SK-N-SH (cell line): ENCODE measurements around the gene CD209. TPM values are rescaled to one million over a fixed set of nuclear protein-coding genes. Genes with fewer than 3 reads are reported as not detected.

Experiments used
- CTCF ChIA-PET: fragments of 300-600, 350-600 bp; formaldehyde crosslinking; extraction: SDS; loops from one replicate; lab custom pipeline; 2021; lab: Yijun Ruan, JAX
- POLR2A ChIA-PET: fragments of 350-600 bp; sonication (Branson Sonifier 250); formaldehyde crosslinking; extraction: SDS; loops from one replicate; lab custom pipeline; 2020; ENCODE audit warnings: antibody characterized with exemption, inconsistent platforms; lab: Yijun Ruan, JAX
- DNase-seq: peaks from one replicate; pipeline ENCODE4 v3.0.0; 2012
- H2AFZ ChIP-seq: fragments of 200-600 bp; sonication (generic); 2 replicates; pipeline ENCODE4 v1.8.1; 2016; ENCODE audit warnings: antibody characterized with exemption, mild to moderate bottlenecking, low read depth
- H3F3A ChIP-seq: fragments of 200-600 bp; sonication (generic); replicated peaks from 2 replicates; pipeline ENCODE3; 2016; ENCODE audit warnings: antibody characterized with exemption, mild to moderate bottlenecking; ENCODE audit not compliant: insufficient read depth
- H3K27ac ChIP-seq, 2 experiments: fragments of 200-500 bp in 1 of 2; fragments of 200-600 bp in 1 of 2; sonication (Bioruptor generic) in 1 of 2; sonication (generic), shearing (Covaris generic) in 1 of 2; 2 replicates each; pipeline versions ENCODE4 v1.5.1 to v1.6.1; 2014 to 2016; ENCODE audit warnings: low read depth in 2 of 2, inconsistent platforms in 1 of 2, low read length in 1 of 2, mild to moderate bottlenecking in 1 of 2, mixed read lengths in 1 of 2
- H3K27me3 ChIP-seq: fragments of 200-600 bp; sonication (generic), shearing (Covaris generic); 2 replicates; pipeline ENCODE4 v1.6.1; 2016; ENCODE audit warnings: mixed run types; ENCODE audit not compliant: insufficient read depth
- H3K36me3 ChIP-seq, 2 experiments: fragments of 200-500 bp in 1 of 2; fragments of 200-600 bp in 1 of 2; sonication (Bioruptor generic) in 1 of 2; sonication (generic) in 1 of 2; replicated peaks in 1 of 2; 2 replicates each; pipeline versions ENCODE3 to v1.5.1; 2014 to 2016; ENCODE audit warnings: low read length in 1 of 2, mild to moderate bottlenecking in 1 of 2; ENCODE audit not compliant: insufficient read depth in 2 of 2, control insufficient read depth in 1 of 2
- H3K4me1 ChIP-seq, 2 experiments: fragments of 200-500 bp in 1 of 2; fragments of 200-600 bp in 1 of 2; sonication (Bioruptor generic) in 1 of 2; sonication (generic), shearing (Covaris generic) in 1 of 2; 2 replicates each; pipeline versions ENCODE4 v1.5.1 to v1.6.1; 2014 to 2016; ENCODE audit warnings: low read depth in 1 of 2, low read length in 1 of 2, mixed run types in 1 of 2; ENCODE audit not compliant: insufficient read depth in 2 of 2, control insufficient read depth in 1 of 2
- H3K4me2 ChIP-seq: fragments of 200-600 bp; sonication (generic), shearing (Covaris generic); 2 replicates; pipeline ENCODE4 v1.6.1; 2017; ENCODE audit warnings: mixed run types
- H3K4me3 ChIP-seq, 2 experiments: fragments of 200-500 bp in 1 of 2; fragments of 200-600 bp in 1 of 2; sonication (Bioruptor generic) in 1 of 2; sonication (generic), shearing (Covaris generic) in 1 of 2; 2 replicates each; pipeline versions ENCODE4 v1.5.1 to v1.8.1; 2014 to 2016; ENCODE audit warnings: low read depth in 2 of 2, inconsistent platforms in 1 of 2, low read length in 1 of 2, mild to moderate bottlenecking in 1 of 2, mixed read lengths in 1 of 2, moderate library complexity in 1 of 2
- H3K79me2 ChIP-seq: fragments of 200-600 bp; sonication (generic); 2 replicates; pipeline ENCODE4 v1.8.1; 2017; ENCODE audit warnings: mild to moderate bottlenecking; ENCODE audit not compliant: insufficient read depth
- H3K9ac ChIP-seq: fragments of 200-600 bp; sonication (generic); 2 replicates; pipeline ENCODE4 v1.6.1; 2017; ENCODE audit warnings: mixed run types
- H3K9me2 ChIP-seq: fragments of 200-600 bp; sonication (generic); 2 replicates; pipeline ENCODE4 v1.6.1; 2017; ENCODE audit warnings: mixed run types
- H3K9me3 ChIP-seq: fragments of 200-600 bp; sonication (generic); 2 replicates; pipeline ENCODE4 v1.6.1; 2017; ENCODE audit warnings: mixed run types, mild to moderate bottlenecking, moderate library complexity
- H4K20me1 ChIP-seq: fragments of 200-600 bp; sonication (generic); 2 replicates; pipeline ENCODE4 v1.6.1; 2017; ENCODE audit warnings: mild to moderate bottlenecking, mixed run types; ENCODE audit not compliant: insufficient read depth
- CHD2 ChIP-seq: fragments of 150-350 bp; IDR thresholded peaks from 2 replicates; pipeline ENCODE4 v1.6.1; 2018; ENCODE audit warnings: low read length; ENCODE audit not compliant: partially characterized antibody
- FOSL2 ChIP-seq: IDR thresholded peaks from 2 replicates; pipeline ENCODE4 v1.4.0; 2012; ENCODE audit warnings: low read depth, mild to moderate bottlenecking, moderate library complexity, borderline replicate concordance
- NRF1 ChIP-seq: IDR thresholded peaks from 2 replicates; pipeline ENCODE4 v1.6.1; 2012; ENCODE audit warnings: low read depth, mild to moderate bottlenecking, low read length
- RFX5 ChIP-seq: IDR thresholded peaks from 2 replicates; pipeline ENCODE4 v1.6.1; 2012; ENCODE audit warnings: mild to moderate bottlenecking, improper control_type of control experiment, low read length
- TAF1 ChIP-seq: IDR thresholded peaks from 2 replicates; pipeline ENCODE4 v1.6.1; 2012; ENCODE audit warnings: low read depth, mild to moderate bottlenecking, low read length, moderate library complexity, borderline replicate concordance
- TEAD4 ChIP-seq: IDR thresholded peaks from 2 replicates; pipeline ENCODE4 v1.4.0; 2012; ENCODE audit warnings: mild to moderate bottlenecking, borderline replicate concordance; ENCODE audit not compliant: insufficient read depth
- whole genome bisulfite sequencing: methylation state at CpG from one replicate; pipeline ENCODE4 v1.1.6; 2017; ENCODE audit warnings: low lambda C conversion rate; 5-methylcytosine and 5-hydroxymethylcytosine counted together
- polyA plus RNA-seq, 3 experiments: library from polyadenylated mRNA; depleted of rRNA; stranded (reverse); fragments of >200 nt; gene quantifications; 2 replicates each; pipeline ENCODE4 v1.2.3, GENCODE V29; 2012
- TF ChIP-seq, protein P1 (sequence below): IDR thresholded peaks from 2 replicates; pipeline ENCODE4 v1.4.0; 2012; ENCODE audit warnings: low read depth, borderline replicate concordance
- TF ChIP-seq, protein P2 (sequence below): IDR thresholded peaks from 2 replicates; pipeline ENCODE4; 2012
- TF ChIP-seq, protein P3 (sequence below): IDR thresholded peaks from 2 replicates; pipeline ENCODE4 v1.4.0; 2012; ENCODE audit warnings: low read depth, borderline replicate concordance
- TF ChIP-seq, protein P4 (sequence below): IDR thresholded peaks from 2 replicates; pipeline ENCODE4 v1.6.1; 2012; ENCODE audit warnings: mild to moderate bottlenecking, low read depth, low read length, moderate library complexity

Gene CD209
- polyA plus RNA-seq, 1 of the 3 experiments (the other 2 are of a cell fraction) = not detected

DNA sequence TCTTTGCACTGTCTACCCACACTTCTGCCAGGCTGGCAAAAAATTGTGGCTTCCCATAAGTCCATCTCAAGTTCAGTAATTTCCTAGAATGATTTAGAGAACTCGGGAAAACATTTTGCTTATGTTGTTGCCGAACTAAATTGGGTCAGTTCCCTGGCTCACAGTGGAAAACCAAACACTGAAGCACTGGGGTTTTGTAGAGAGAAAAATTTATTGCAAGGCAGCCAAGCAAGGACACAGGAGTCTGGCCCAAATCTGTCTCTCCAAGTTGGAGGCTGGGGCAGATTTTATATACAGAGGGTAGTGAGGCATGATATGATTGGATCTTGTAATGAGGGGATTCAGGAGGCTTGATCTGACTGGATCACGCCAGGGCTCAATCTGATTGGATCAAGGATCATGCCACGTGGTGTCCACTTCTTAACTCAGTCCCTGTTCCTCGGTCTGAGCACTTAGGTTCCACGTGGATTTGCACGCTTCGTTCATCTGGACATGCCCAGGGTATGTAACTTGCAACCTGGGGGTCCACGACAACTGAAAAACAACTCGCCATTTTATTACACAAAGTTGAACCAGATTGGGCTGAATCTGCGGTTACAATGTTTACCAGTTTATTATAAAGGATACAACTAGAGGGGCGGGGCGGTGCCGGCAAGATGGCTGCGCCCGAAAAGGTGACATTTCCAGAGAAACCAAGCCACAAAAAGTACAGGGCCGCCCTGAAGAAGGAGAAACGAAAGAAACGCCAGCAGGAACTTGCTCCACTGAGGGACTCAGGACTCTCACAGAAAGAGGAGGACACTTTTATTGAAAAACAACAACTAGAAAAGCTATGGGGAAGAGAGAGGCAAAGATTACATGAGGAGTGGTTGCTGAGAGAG is 7.3 kb downstream of the CD209 start:
- H3K4me3 ChIP-seq = no peak overlapping the region
- ChIA-PET CTCF (interaction anchor here (0.7 to 2.1 kb wide), 4 partner anchors 44 to 386 kb away, joined by 3 to 5 read pairs (median 4); no protein-coding TSS in a partner anchor), POLR2A (no interaction called here)
- H3F3A ChIP-seq = no peaks in the 10 kb centered on the region
- peak overlapping the region; percentile 50 for H3K4me2 ChIP-seq
- peaks cover 65% of the 10 kb centered on the region for H3K27me3 ChIP-seq
- no peaks in the 10 kb centered on the region for H4K20me1 ChIP-seq
- H2AFZ ChIP-seq = peak overlapping the region; percentile 76; the same call in 1 of the 2 replicates
- TF ChIP-seq, protein P1, sequence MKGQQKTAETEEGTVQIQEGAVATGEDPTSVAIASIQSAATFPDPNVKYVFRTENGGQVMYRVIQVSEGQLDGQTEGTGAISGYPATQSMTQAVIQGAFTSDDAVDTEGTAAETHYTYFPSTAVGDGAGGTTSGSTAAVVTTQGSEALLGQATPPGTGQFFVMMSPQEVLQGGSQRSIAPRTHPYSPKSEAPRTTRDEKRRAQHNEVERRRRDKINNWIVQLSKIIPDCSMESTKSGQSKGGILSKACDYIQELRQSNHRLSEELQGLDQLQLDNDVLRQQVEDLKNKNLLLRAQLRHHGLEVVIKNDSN = peak; percentile 28; the same call in 1 of the 2 replicates
- no peak for TF ChIP-seq FOSL2
- H3K9ac ChIP-seq = no peak overlapping the region
- H3K9me3 ChIP-seq = no peaks in the 10 kb centered on the region
- no peaks in the 10 kb centered on the region for H3K36me3 ChIP-seq
- no peaks in the 10 kb centered on the region for H3K4me1 ChIP-seq
- H3K27ac ChIP-seq = no peak overlapping the region
- DNase-seq = no peak
- no peaks in the 10 kb centered on the region for H3K79me2 ChIP-seq
- H3K9me2 ChIP-seq = no peaks in the 10 kb centered on the region
- 14% methylated on average over 19 of the region's 19 CpGs for WGBS

DNA sequence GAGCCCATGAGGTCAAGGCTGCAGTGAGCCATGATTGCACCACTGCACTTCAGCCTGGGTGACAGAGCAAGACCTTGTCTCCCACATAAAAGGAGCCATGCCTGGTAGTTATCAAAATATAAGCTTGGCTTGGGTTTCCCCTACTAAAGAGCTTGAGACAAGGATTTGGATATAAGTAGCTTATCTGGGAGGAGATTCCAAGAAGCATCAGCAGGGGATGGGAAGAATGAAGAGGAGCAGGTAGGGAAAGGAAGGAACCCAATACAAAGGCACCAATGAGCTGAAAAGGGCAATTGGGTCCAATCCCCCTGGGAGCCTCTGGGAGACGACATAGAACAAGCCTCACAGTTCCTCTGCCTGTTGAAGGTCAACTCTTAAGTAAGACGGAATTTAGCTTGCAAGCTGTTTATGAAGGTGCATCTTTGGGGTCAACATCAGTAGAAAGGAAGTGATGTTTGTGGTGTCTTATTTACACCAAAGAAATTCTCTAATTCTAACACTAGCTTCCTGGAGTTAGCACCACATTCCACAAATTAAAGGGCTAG is 8.1 kb downstream of the CD209 start:
- Histone ChIP-seq H3K9ac (no peak overlapping the region), H4K20me1 (no peaks in the 10 kb centered on the region), H2AFZ (no peak overlapping the region), H3F3A (no peaks in the 10 kb centered on the region), H3K27me3 (peaks cover 65% of the 10 kb centered on the region), H3K79me2 (no peaks in the 10 kb centered on the region), H3K9me2 (no peaks in the 10 kb centered on the region), H3K4me3 (no peak overlapping the region), H3K36me3 (no peaks in the 10 kb centered on the region), H3K9me3 (no peaks in the 10 kb centered on the region), H3K27ac (no peak overlapping the region), H3K4me2 (no peak overlapping the region), H3K4me1 (no peaks in the 10 kb centered on the region)
- DNase-seq = no peak
- CTCF ChIA-PET = interaction anchor here (0.7 to 0.9 kb wide), 4 partner anchors 45 to 171 kb away, joined by 3 to 5 read pairs (median 4); partner anchors contain the start of gene TRAPPC5
- no peak for TF ChIP-seq NRF1
- TF ChIP-seq, protein P2, sequence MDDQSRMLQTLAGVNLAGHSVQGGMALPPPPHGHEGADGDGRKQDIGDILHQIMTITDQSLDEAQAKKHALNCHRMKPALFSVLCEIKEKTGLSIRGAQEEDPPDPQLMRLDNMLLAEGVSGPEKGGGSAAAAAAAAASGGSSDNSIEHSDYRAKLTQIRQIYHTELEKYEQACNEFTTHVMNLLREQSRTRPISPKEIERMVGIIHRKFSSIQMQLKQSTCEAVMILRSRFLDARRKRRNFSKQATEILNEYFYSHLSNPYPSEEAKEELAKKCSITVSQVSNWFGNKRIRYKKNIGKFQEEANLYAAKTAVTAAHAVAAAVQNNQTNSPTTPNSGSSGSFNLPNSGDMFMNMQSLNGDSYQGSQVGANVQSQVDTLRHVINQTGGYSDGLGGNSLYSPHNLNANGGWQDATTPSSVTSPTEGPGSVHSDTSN = no peak
- TF ChIP-seq, protein P3, sequence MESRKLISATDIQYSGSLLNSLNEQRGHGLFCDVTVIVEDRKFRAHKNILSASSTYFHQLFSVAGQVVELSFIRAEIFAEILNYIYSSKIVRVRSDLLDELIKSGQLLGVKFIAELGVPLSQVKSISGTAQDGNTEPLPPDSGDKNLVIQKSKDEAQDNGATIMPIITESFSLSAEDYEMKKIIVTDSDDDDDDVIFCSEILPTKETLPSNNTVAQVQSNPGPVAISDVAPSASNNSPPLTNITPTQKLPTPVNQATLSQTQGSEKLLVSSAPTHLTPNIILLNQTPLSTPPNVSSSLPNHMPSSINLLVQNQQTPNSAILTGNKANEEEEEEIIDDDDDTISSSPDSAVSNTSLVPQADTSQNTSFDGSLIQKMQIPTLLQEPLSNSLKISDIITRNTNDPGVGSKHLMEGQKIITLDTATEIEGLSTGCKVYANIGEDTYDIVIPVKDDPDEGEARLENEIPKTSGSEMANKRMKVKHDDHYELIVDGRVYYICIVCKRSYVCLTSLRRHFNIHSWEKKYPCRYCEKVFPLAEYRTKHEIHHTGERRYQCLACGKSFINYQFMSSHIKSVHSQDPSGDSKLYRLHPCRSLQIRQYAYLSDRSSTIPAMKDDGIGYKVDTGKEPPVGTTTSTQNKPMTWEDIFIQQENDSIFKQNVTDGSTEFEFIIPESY = no peak
- TF ChIP-seq RFX5 = no peak
- TF ChIP-seq TEAD4 = no peak
- TF ChIP-seq, protein P4, sequence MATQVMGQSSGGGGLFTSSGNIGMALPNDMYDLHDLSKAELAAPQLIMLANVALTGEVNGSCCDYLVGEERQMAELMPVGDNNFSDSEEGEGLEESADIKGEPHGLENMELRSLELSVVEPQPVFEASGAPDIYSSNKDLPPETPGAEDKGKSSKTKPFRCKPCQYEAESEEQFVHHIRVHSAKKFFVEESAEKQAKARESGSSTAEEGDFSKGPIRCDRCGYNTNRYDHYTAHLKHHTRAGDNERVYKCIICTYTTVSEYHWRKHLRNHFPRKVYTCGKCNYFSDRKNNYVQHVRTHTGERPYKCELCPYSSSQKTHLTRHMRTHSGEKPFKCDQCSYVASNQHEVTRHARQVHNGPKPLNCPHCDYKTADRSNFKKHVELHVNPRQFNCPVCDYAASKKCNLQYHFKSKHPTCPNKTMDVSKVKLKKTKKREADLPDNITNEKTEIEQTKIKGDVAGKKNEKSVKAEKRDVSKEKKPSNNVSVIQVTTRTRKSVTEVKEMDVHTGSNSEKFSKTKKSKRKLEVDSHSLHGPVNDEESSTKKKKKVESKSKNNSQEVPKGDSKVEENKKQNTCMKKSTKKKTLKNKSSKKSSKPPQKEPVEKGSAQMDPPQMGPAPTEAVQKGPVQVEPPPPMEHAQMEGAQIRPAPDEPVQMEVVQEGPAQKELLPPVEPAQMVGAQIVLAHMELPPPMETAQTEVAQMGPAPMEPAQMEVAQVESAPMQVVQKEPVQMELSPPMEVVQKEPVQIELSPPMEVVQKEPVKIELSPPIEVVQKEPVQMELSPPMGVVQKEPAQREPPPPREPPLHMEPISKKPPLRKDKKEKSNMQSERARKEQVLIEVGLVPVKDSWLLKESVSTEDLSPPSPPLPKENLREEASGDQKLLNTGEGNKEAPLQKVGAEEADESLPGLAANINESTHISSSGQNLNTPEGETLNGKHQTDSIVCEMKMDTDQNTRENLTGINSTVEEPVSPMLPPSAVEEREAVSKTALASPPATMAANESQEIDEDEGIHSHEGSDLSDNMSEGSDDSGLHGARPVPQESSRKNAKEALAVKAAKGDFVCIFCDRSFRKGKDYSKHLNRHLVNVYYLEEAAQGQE = no peak
- TF ChIP-seq TAF1 = no peak
- TF ChIP-seq CHD2 = no peak
- POLR2A ChIA-PET = no interaction called here
- 8% methylated on average over 2 of the region's 2 CpGs for WGBS
